Osteocyte (in vitro differentiated cells): ENCODE data around the gene PPP2R2B. TPM values are rescaled to one million over a fixed set of nuclear protein-coding genes. Genes with fewer than 3 reads are reported as not detected.

Experiments used
- DNase-seq: peaks from one replicate; pipeline ENCODE4 v3.0.0; 2021; ENCODE audit warnings: mixed read lengths; ENCODE audit not compliant: unreplicated experiment; ENCODE audit errors: extremely low spot score
- H3K27ac Mint-ChIP-seq: one replicate; pipeline ENCODE4 v1.8.0; 2021; ENCODE audit warnings: mild to moderate bottlenecking, mixed read lengths; ENCODE audit not compliant: unreplicated experiment
- H3K27me3 Mint-ChIP-seq: one replicate; pipeline ENCODE4 v1.8.0; 2021; ENCODE audit warnings: mixed read lengths; ENCODE audit not compliant: unreplicated experiment
- H3K36me3 Mint-ChIP-seq: one replicate; pipeline ENCODE4 v1.8.0; 2021; ENCODE audit warnings: mixed read lengths; ENCODE audit not compliant: unreplicated experiment
- H3K4me1 Mint-ChIP-seq: one replicate; pipeline ENCODE4 v1.8.0; 2021; ENCODE audit warnings: mixed read lengths; ENCODE audit not compliant: unreplicated experiment
- H3K4me3 Mint-ChIP-seq: one replicate; pipeline ENCODE4 v1.8.0; 2021; ENCODE audit warnings: mild to moderate bottlenecking, moderate library complexity, mixed read lengths; ENCODE audit not compliant: unreplicated experiment
- H3K9me3 Mint-ChIP-seq: one replicate; pipeline ENCODE4 v1.8.0; 2021; ENCODE audit warnings: mixed read lengths; ENCODE audit not compliant: unreplicated experiment
- CTCF ChIP-seq: fragments of 200-600 bp; sonication (generic); IDR thresholded peaks from 2 replicates; pipeline ENCODE4 v1.5.0; 2021; ENCODE audit warnings: antibody characterized with exemption, mild to moderate bottlenecking, moderate library complexity
- total RNA-seq: library from RNA; stranded (reverse); gene quantifications from 2 replicates; pipeline ENCODE4 v1.2.1, GENCODE V29; 2021

Gene PPP2R2B
- total RNA-seq, 1 donor from 2014 or later: not detected

- no peak overlapping the region for H3K27ac Mint-ChIP-seq
- no peaks in the 10 kb centered on the region for H3K27me3 Mint-ChIP-seq
- TF ChIP-seq CTCF: no peak
- H3K36me3 Mint-ChIP-seq: no peaks in the 10 kb centered on the region
- H3K4me1 Mint-ChIP-seq: no peaks in the 10 kb centered on the region
- no peaks in the 10 kb centered on the region for H3K9me3 Mint-ChIP-seq
- no peak for DNase-seq
- H3K4me3 Mint-ChIP-seq: no peak overlapping the region
These were observed 196.9 kb downstream of the PPP2R2B start for GRCh38 chr5:146681585-146682105.

GRCh38 chr5:146680846-146681584 is 197.5 kb downstream of the PPP2R2B start:
- no peak for TF ChIP-seq CTCF
- Mint-ChIP-seq H3K27ac (no peak overlapping the region), H3K27me3 (no peaks in the 10 kb centered on the region)

GRCh38 chr5:146675636-146676035 is 202.9 kb downstream of the PPP2R2B start:
- Mint-ChIP-seq H3K36me3 (no peaks in the 10 kb centered on the region), H3K4me3 (no peak overlapping the region), H3K4me1 (no peaks in the 10 kb centered on the region), H3K27ac (no peak overlapping the region), H3K27me3 (peaks cover 4% of the 10 kb centered on the region), H3K9me3 (no peaks in the 10 kb centered on the region)
- no peak for TF ChIP-seq CTCF
- DNase-seq: no peak

More at GRCh38 chr5:146680846-146681584, 197.5 kb downstream of the PPP2R2B start:
- Mint-ChIP-seq H3K9me3 (no peaks in the 10 kb centered on the region), H3K36me3 (no peaks in the 10 kb centered on the region), H3K4me1 (no peaks in the 10 kb centered on the region), H3K4me3 (no peak overlapping the region)
- DNase-seq: no peak

GRCh38 chr5:146672866-146673265 is 205.7 kb downstream of the PPP2R2B start:
- DNase-seq: no peak
- Mint-ChIP-seq H3K36me3 (no peaks in the 10 kb centered on the region), H3K4me1 (no peaks in the 10 kb centered on the region), H3K4me3 (no peak overlapping the region), H3K9me3 (no peaks in the 10 kb centered on the region), H3K27ac (no peak overlapping the region), H3K27me3 (peaks cover 4% of the 10 kb centered on the region)
- TF ChIP-seq CTCF: no peak

- TF ChIP-seq CTCF: no peak
- no peaks in the 10 kb centered on the region for H3K36me3 Mint-ChIP-seq
- H3K4me3 Mint-ChIP-seq: no peak overlapping the region
- H3K9me3 Mint-ChIP-seq: no peaks in the 10 kb centered on the region
- DNase-seq: no peak
- H3K27ac Mint-ChIP-seq: no peak overlapping the region
- no peaks in the 10 kb centered on the region for H3K4me1 Mint-ChIP-seq
- peaks cover 4% of the 10 kb centered on the region for H3K27me3 Mint-ChIP-seq
These were observed 206.8 kb downstream of the PPP2R2B start for GRCh38 chr5:146671561-146672295.
